AG09309 (cell line): ENCODE results near the gene TTLL13.
A peak's percentile ranks its signal among the peaks of the same experiment; 100 is the strongest.

Experiments used
- DNase-seq: peaks from one replicate; pipeline ENCODE4 v3.0.0-alpha.2; 2010; ENCODE audit warnings: low read depth
- H3K4me3 ChIP-seq: 2 replicates; pipeline ENCODE4 v1.5.1; 2011; ENCODE audit warnings: mild to moderate bottlenecking, low read depth, low read length, moderate library complexity; ENCODE audit not compliant: control insufficient read depth
- CTCF ChIP-seq: IDR thresholded peaks from 2 replicates; pipeline ENCODE4 v1.5.1; 2011; ENCODE audit warnings: mild to moderate bottlenecking, low read depth, low read length, inconsistent platforms; ENCODE audit not compliant: insufficient read depth, control insufficient read depth; ENCODE audit errors: missing control alignments

Gene TTLL13

GRCh38 chr15:90231028-90232017 is 18.0 kb upstream of the TTLL13 start:
- no peak for TF ChIP-seq CTCF
- no peak overlapping the region for H3K4me3 ChIP-seq
- no peak for DNase-seq

- H3K4me3 ChIP-seq, result peak overlapping the region; percentile 63
- DNase-seq, result no peak
- TF ChIP-seq CTCF, result no peak
Measured at GRCh38 chr15:90232196-90232595, 17.2 kb upstream of the TTLL13 start.

- no peak for DNase-seq
- TF ChIP-seq CTCF, result peak; percentile 50
- peak overlapping the region; percentile 63 for H3K4me3 ChIP-seq
Measured at GRCh38 chr15:90232941-90233386, 16.4 kb upstream of the TTLL13 start.

GRCh38 chr15:90233387-90234095 is 15.8 kb upstream of the TTLL13 start, which contains the start of gene CIB1:
Gene CIB1 (minus strand): TSS chr15:90233941. CDS start chr15:90233885, 56 bp downstream.
- no peak for TF ChIP-seq CTCF
- peak within 1 kb of the TSS; percentile 90 for H3K4me3 ChIP-seq
- DNase-seq, result peak; percentile 76

- DNase-seq, result no peak
- TF ChIP-seq CTCF, result no peak
- H3K4me3 ChIP-seq, result peak within 1 kb of the TSS; percentile 90
Measured at GRCh38 chr15:90234096-90234988, 15.0 kb upstream of the TTLL13 start, which contains the start of gene GDPGP1. Gene GDPGP1 (plus strand): TSS chr15:90234209. CDS start chr15:90240909, 6,700 bp downstream.
